HepG2 (cell line): ENCODE measurements around the gene SPACA4. TPM values are rescaled to one million over a fixed set of nuclear protein-coding genes. Genes with fewer than 3 reads are reported as not detected.

ENCODE experiments used
- ATAC-seq: fragments of 200-7000 bp; cut with Tn5 transposase; 3 replicates; pipeline ENCODE4 v1.9.1; 2020; ENCODE audit warnings: mild to moderate bottlenecking, moderate library complexity
- Bru-seq: library from RNA; stranded (reverse); fragments of 400-500 nt; gene quantifications from one replicate; lab custom pipeline; 2021; lab: Mats Ljungman, UMichigan
- BruChase-seq, 2 experiments: library from RNA; stranded (reverse); fragments of 400-500 nt; gene quantifications; one replicate each; lab custom pipeline; 2021; lab: Mats Ljungman, UMichigan
- BruUV-seq: library from RNA; stranded (reverse); fragments of 400-500 nt; replicated peaks from 2 replicates; lab custom pipeline; 2021; lab: Mats Ljungman, UMichigan
- CTCF ChIA-PET: fragments of 300-600 bp; formaldehyde crosslinking; extraction: SDS; loops from one replicate; lab custom pipeline; 2021; ENCODE audit warnings: low total read pairs, inconsistent platforms, low intra/inter-chr PET ratio; lab: Yijun Ruan, JAX
- POLR2A ChIA-PET: fragments of 350-600 bp; sonication (Branson Sonifier 250); formaldehyde crosslinking; loops from one replicate; lab custom pipeline; 2020; ENCODE audit warnings: antibody characterized with exemption, inconsistent platforms; lab: Yijun Ruan, JAX
- DNase-seq: peaks from one replicate; pipeline ENCODE4 v3.0.0-alpha.2; 2015; ENCODE audit warnings: low spot score
- FAIRE-seq: peaks from 3 replicates; lab custom pipeline; 2011; peaks lifted over from hg19 to GRCh38; lab: Jason Lieb, UNC
- H2AFZ ChIP-seq: one replicate; pipeline ENCODE4 v1.6.1; 2011; ENCODE audit warnings: low read length, inconsistent platforms
- H3K27ac ChIP-seq: fragments of 300-600 bp; 3 replicates; pipeline ENCODE4 v1.8.0; 2011; ENCODE audit warnings: mixed run types, mild to moderate bottlenecking, mixed read lengths, low read length, inconsistent platforms; ENCODE audit not compliant: insufficient read depth; ENCODE audit errors: extremely low read length
- H3K27me3 ChIP-seq, 2 experiments: fragments of 200-600 bp in 1 of 2; 2 replicates in 1 of 2; 3 replicates in 1 of 2; pipeline versions ENCODE4 v1.6.0 to v1.8.0; 2011; ENCODE audit warnings: low read length in 2 of 2, mild to moderate bottlenecking in 2 of 2, moderate library complexity in 2 of 2, inconsistent platforms in 1 of 2; ENCODE audit not compliant: insufficient read depth in 2 of 2, control insufficient read depth in 1 of 2
- H3K36me3 ChIP-seq, 2 experiments: fragments of 200-600 bp in 1 of 2; replicated peaks in 1 of 2; 2 replicates in 1 of 2; 3 replicates in 1 of 2; pipeline versions ENCODE4 v1.5.1 to v1.8.0; 2011; ENCODE audit warnings: low read length in 2 of 2, inconsistent platforms in 1 of 2; ENCODE audit not compliant: insufficient read depth in 2 of 2, control insufficient read depth in 1 of 2
- H3K4me1 ChIP-seq: 2 replicates; pipeline ENCODE4 v1.5.1; 2012; ENCODE audit warnings: low read length, inconsistent platforms; ENCODE audit not compliant: insufficient read depth
- H3K4me2 ChIP-seq: 2 replicates; pipeline ENCODE4 v1.6.0; 2011; ENCODE audit warnings: low read depth, low read length, inconsistent platforms
- H3K4me3 ChIP-seq, 3 experiments: fragments of 200-600 bp in 1 of 3; sonication (generic), shearing (Covaris generic) in 1 of 3; replicated peaks in 1 of 3; 2 replicates each; pipeline ENCODE4 v1.5.1; 2011 to 2016; ENCODE audit warnings: low read length in 3 of 3, inconsistent platforms in 2 of 3, low read depth in 2 of 3, mild to moderate bottlenecking in 2 of 3, control low read depth in 1 of 3, mixed read lengths in 1 of 3; ENCODE audit not compliant: insufficient read depth in 1 of 3
- H3K79me2 ChIP-seq: one replicate; pipeline ENCODE4 v1.6.1; 2011; ENCODE audit warnings: low read length, inconsistent platforms; ENCODE audit not compliant: insufficient read depth
- H3K9ac ChIP-seq: 2 replicates; pipeline ENCODE4 v1.6.0; 2011; ENCODE audit warnings: mild to moderate bottlenecking, low read depth, low read length, inconsistent platforms; ENCODE audit not compliant: insufficient read depth
- H3K9me3 ChIP-seq: 2 replicates; pipeline ENCODE4 v1.5.1; 2012; ENCODE audit warnings: mild to moderate bottlenecking, low read length
- H4K20me1 ChIP-seq: 2 replicates; pipeline ENCODE4 v1.6.0; 2011; ENCODE audit warnings: inconsistent platforms, mild to moderate bottlenecking, low read length, moderate library complexity; ENCODE audit not compliant: insufficient read depth
- AGO2 ChIP-seq: fragments of 200-400 bp; formaldehyde crosslinking; optimal IDR thresholded peaks from 2 replicates; pipeline ENCODE3; 2017; ENCODE audit warnings: mild to moderate bottlenecking, low read depth, low read length, moderate library complexity
- ATF3 ChIP-seq: sonication (generic); formaldehyde crosslinking; IDR thresholded peaks from 2 replicates; pipeline ENCODE4 v1.4.0; 2020; ENCODE audit warnings: missing genetic modification reagents
- ATF7 ChIP-seq, 2 experiments: fragments of 450-650 bp in 1 of 2; sonication (generic) in 1 of 2; formaldehyde crosslinking in 1 of 2; IDR thresholded peaks; 2 replicates each; pipeline versions ENCODE4 v1.4.0 to v1.6.1; 2016 to 2020; ENCODE audit warnings: antibody characterized with exemption in 1 of 2, mild to moderate bottlenecking in 1 of 2, missing genetic modification reagents in 1 of 2
- DPF2 ChIP-seq: sonication (generic); formaldehyde crosslinking; IDR thresholded peaks from 2 replicates; pipeline ENCODE4 v1.4.0; 2020; ENCODE audit warnings: mild to moderate bottlenecking, low read depth, missing genetic modification reagents, borderline replicate concordance
- FOXA1 ChIP-seq, 2 experiments: fragments of 450-650 bp in 1 of 2; sonication (generic) in 1 of 2; formaldehyde crosslinking in 1 of 2; IDR thresholded peaks; 2 replicates each; pipeline versions ENCODE4 v1.4.0 to v1.6.1; 2016 to 2020; ENCODE audit warnings: missing genetic modification reagents in 1 of 2
- GABPB1 ChIP-seq: IDR thresholded peaks from 2 replicates; pipeline ENCODE4 v1.6.1; 2016; ENCODE audit warnings: mild to moderate bottlenecking, missing genetic modification reagents, moderate library complexity, missing compliant biosample characterization
- MTA1 ChIP-seq: sonication (generic); formaldehyde crosslinking; IDR thresholded peaks from 2 replicates; pipeline ENCODE4 v1.4.0; 2020; ENCODE audit warnings: missing genetic modification reagents, mild to moderate bottlenecking, borderline replicate concordance
- MYNN ChIP-seq: sonication (generic); formaldehyde crosslinking; IDR thresholded peaks from 2 replicates; pipeline ENCODE4 v1.4.0; 2020; ENCODE audit warnings: mild to moderate bottlenecking, low read depth, missing genetic modification reagents
- PHF21A ChIP-seq: sonication (generic); formaldehyde crosslinking; IDR thresholded peaks from 2 replicates; pipeline ENCODE4 v1.5.0; 2020; ENCODE audit warnings: mild to moderate bottlenecking, missing genetic modification reagents
- RAD21 ChIP-seq: fragments of 450-650 bp; formaldehyde crosslinking; IDR thresholded peaks from 2 replicates; pipeline ENCODE4 v1.5.0; 2020; ENCODE audit warnings: mild to moderate bottlenecking
- SIN3B ChIP-seq: fragments of 150-350 bp; IDR thresholded peaks from 2 replicates; pipeline ENCODE4 v1.6.1; 2014; ENCODE audit warnings: low read length
- ZNF253 ChIP-seq: sonication (generic); formaldehyde crosslinking; IDR thresholded peaks from 2 replicates; pipeline ENCODE4 v1.8.0; 2022; ENCODE audit warnings: mild to moderate bottlenecking, missing genetic modification reagents, borderline replicate concordance
- ZNF326 ChIP-seq: sonication (generic); formaldehyde crosslinking; IDR thresholded peaks from 2 replicates; pipeline ENCODE4 v1.4.0; 2020; ENCODE audit warnings: missing genetic modification reagents, borderline replicate concordance
- ZNF562 ChIP-seq: sonication (generic); formaldehyde crosslinking; IDR thresholded peaks from 2 replicates; pipeline ENCODE4 v1.8.0; 2022; ENCODE audit warnings: missing genetic modification reagents, borderline replicate concordance
- ZNF563 ChIP-seq: sonication (generic); formaldehyde crosslinking; IDR thresholded peaks from 2 replicates; pipeline ENCODE4 v1.8.0; 2022; ENCODE audit warnings: mild to moderate bottlenecking, moderate library complexity, missing genetic modification reagents
- WGBS: methylation state at CpG from one replicate; pipeline ENCODE4 v1.1.6; 2017; ENCODE audit warnings: low lambda C conversion rate; 5-methylcytosine and 5-hydroxymethylcytosine counted together
- in situ Hi-C: cut with HindIII; loops from 2 replicates; pipeline ENCODE4 v1.10.0; 2017; ENCODE audit warnings: low pct_unique_long_range_greater_than_20kb; ENCODE audit not compliant: extremely low pct_ligation_motif_present
- intact Hi-C: fragments of 100-400 bp; cut with micrococcal nuclease; formaldehyde crosslinking; loops from one replicate; pipeline ENCODE4 v1.10.0; 2022; ENCODE audit not compliant: unreplicated experiment
- long read RNA-seq, 2 experiments: library from RNA in 1 of 2; library from polyadenylated mRNA in 1 of 2; stranded (forward) in 1 of 2; unstranded in 1 of 2; transcript quantifications; one replicate each; pipeline ENCODE4 v2.0.0, GENCODE V29; 2019 to 2022
- polyA minus RNA-seq, 3 experiments: library from RNA; depleted of rRNA, polyadenylated mRNA; stranded (reverse); fragments of >200 nt; gene quantifications; 2 replicates each; pipeline ENCODE4 v1.2.3, GENCODE V29; 2011; ENCODE audit warnings: low replicate concordance in 1 of 3
- polyA plus RNA-seq, 8 experiments: library from polyadenylated mRNA; depleted of rRNA in 3 of 8; stranded (reverse) in 7 of 8; unstranded in 1 of 8; fragments of >200 nt; fragmentation: Illumina TruSeq in 4 of 8; extraction: Trizol in 4 of 8; gene quantifications; 2 replicates each; pipeline versions ENCODE4 v1.2.1 to v1.2.3, GENCODE V29; 2011 to 2016; ENCODE audit warnings: low read depth in 4 of 8, missing spikeins in 1 of 8, mixed read lengths in 1 of 8; ENCODE audit not compliant: insufficient read depth in 1 of 8
- total RNA-seq, 5 experiments: library from RNA; depleted of rRNA; stranded (reverse); fragments of >200 nt; fragmentation: Illumina TruSeq; extraction: Trizol; gene quantifications; 2 replicates each; pipeline ENCODE4 v1.2.3, GENCODE V29; 2016; ENCODE audit warnings: low read depth in 1 of 5
- TF ChIP-seq, protein P1 (sequence below): sonication (generic); formaldehyde crosslinking; IDR thresholded peaks from 2 replicates; pipeline ENCODE4 v1.4.0; 2020; ENCODE audit warnings: missing genetic modification reagents

The SPACA4 gene
- total RNA-seq (2016; rRNA removed; fragmentation: Illumina TruSeq; extraction: Trizol) (not detected in 2 replicates), polyA plus RNA-seq (2011; rRNA removed) (not detected in 2 replicates), polyA minus RNA-seq (2011; rRNA and poly(A)+ RNA removed; ENCODE audit: low replicate concordance) (not detected in 2 replicates), Bru-seq, nascent RNA (not detected), BruChase-seq, experiment 1, labeled RNA remaining after a 6-hour chase (not detected), BruChase-seq, experiment 2, labeled RNA remaining after a 2-hour chase (not detected)
- total RNA-seq (2016; cell fraction: cytosol; rRNA removed; fragmentation: Illumina TruSeq; extraction: Trizol; ENCODE audit: low read depth): not detected in 2 replicates
- not detected in 2 replicates for total RNA-seq (2016; cell fraction: insoluble cytoplasmic fraction; rRNA removed; fragmentation: Illumina TruSeq; extraction: Trizol)
- not detected in 2 replicates for total RNA-seq (2016; cell fraction: membrane; rRNA removed; fragmentation: Illumina TruSeq; extraction: Trizol)
- total RNA-seq (2016; cell fraction: nucleus; rRNA removed; fragmentation: Illumina TruSeq; extraction: Trizol): not detected in 2 replicates
- polyA plus RNA-seq (2011; cell fraction: cytosol; rRNA removed): not detected in 2 replicates
- not detected in 2 replicates for polyA plus RNA-seq (2011; cell fraction: nucleus; rRNA removed)
- not detected in 2 replicates for polyA plus RNA-seq (2012)
- not detected in 2 replicates for polyA plus RNA-seq (2016; cell fraction: cytosol; fragmentation: Illumina TruSeq; extraction: Trizol; ENCODE audit: low read depth)
- polyA plus RNA-seq (2016; cell fraction: insoluble cytoplasmic fraction; fragmentation: Illumina TruSeq; extraction: Trizol; ENCODE audit: low read depth): not detected in 2 replicates
- polyA plus RNA-seq (2016; cell fraction: membrane; fragmentation: Illumina TruSeq; extraction: Trizol; ENCODE audit: low read depth): not detected in 2 replicates
- not detected in 2 replicates for polyA plus RNA-seq (2016; cell fraction: nucleus; fragmentation: Illumina TruSeq; extraction: Trizol; ENCODE audit: insufficient read depth, low read depth)
- polyA minus RNA-seq (2011; cell fraction: cytosol; rRNA and poly(A)+ RNA removed): not detected in 2 replicates
- polyA minus RNA-seq (2011; cell fraction: nucleus; rRNA and poly(A)+ RNA removed): not detected in 2 replicates
- long read RNA-seq, experiment 1: 0 reads
- long read RNA-seq, experiment 2: 0 reads

DNA sequence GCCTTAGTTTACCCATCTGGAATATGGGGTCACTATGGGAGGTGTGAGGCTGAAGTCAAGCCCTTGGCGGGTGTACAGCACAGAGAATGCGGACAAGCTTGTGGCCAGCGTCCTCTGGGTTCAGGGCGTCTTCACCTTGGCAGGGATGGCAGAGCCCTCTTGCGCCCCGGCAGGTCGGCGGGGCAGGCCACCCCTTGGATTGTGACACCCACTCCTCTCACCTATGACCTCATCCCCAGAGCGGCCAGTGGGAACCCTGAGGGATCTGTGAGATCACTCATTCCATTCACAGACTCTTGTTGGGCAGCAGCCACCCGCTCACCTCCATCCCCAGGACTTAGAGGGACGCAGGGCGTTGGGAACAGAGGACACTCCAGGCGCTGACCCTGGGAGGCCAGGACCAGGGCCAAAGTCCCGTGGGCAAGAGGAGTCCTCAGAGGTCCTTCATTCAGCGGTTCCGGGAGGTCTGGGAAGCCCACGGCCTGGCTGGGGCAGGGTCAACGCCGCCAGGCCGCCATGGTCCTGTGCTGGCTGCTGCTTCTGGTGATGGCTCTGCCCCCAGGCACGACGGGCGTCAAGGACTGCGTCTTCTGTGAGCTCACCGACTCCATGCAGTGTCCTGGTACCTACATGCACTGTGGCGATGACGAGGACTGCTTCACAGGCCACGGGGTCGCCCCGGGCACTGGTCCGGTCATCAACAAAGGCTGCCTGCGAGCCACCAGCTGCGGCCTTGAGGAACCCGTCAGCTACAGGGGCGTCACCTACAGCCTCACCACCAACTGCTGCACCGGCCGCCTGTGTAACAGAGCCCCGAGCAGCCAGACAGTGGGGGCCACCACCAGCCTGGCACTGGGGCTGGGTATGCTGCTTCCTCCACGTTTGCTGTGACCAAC, at the start of gene SPACA4:
Gene SPACA4, plus strand, starts transcription at position 280 of the 896 bp plus-strand sequence. Its CDS starts 237 bp downstream, at position 517.
- Histone ChIP-seq H2AFZ (no peak within 1 kb of the TSS), H3K9me3 (no peaks in the 10 kb centered on the region), H3K36me3 (no peaks in the 10 kb centered on the region), H3K27me3 (no peaks in the 10 kb centered on the region; a peak in 1 of 5 replicates), H3K27ac (no peak within 1 kb of the TSS), H4K20me1 (no peaks in the 10 kb centered on the region), H3K4me1 (peaks cover 21% of the 10 kb centered on the region), H3K4me2 (no peak within 1 kb of the TSS), H3K79me2 (no peaks in the 10 kb centered on the region), H3K9ac (no peak within 1 kb of the TSS), H3K4me3 (peak within 1 kb of the TSS in 1 of 3 experiments; percentile 8; a peak in 1 of 6 replicates)
- no TSS peak for BruUV-seq
- ChIA-PET POLR2A (interaction anchor here (1.2 to 2.2 kb wide), 2 partner anchors 12 kb away, joined by 5 to 13 read pairs; partner anchors contain the start of genes RPL18 and SPHK2), CTCF (no interaction called here)
- FAIRE-seq (no peak), DNase-seq (no peak), ATAC-seq (peak; percentile 15)
- in situ Hi-C loops (no loop called here), intact Hi-C loops (no loop called here)
- 45% methylated on average over 8 of the region's 39 CpGs for WGBS
- TF ChIP-seq FOXA1 (IDR thresholded peaks at IDR 0.05) (no peak), FOXA1 (CRISPR knock-in tag; IDR thresholded peaks at IDR 0.05) (0 out of 2 replicates have a peak, but pooled peaks have one; percentile 13), ZNF253 (CRISPR knock-in tag) (no peak), DPF2 (no peak), ATF3 (CRISPR knock-in tag) (no peak), AGO2 (peak; percentile 57), ZNF563 (CRISPR knock-in tag) (no peak), ZNF326 (no peak), ZNF562 (CRISPR knock-in tag) (no peak), ATF7 (IDR thresholded peaks at IDR 0.05) (0 out of 2 replicates have a peak, but pooled peaks have one; percentile 43), ATF7 (CRISPR knock-in tag; IDR thresholded peaks at IDR 0.05) (no peak), PHF21A (CRISPR knock-in tag) (no peak), RAD21 (CRISPR knock-in tag) (no peak), MYNN (CRISPR knock-in tag) (no peak), MTA1 (0 out of 2 replicates have a peak, but pooled peaks have one; percentile 31), SIN3B (no peak), GABPB1 (CRISPR knock-in tag) (peak; percentile 12; the same call in 1 of the 2 replicates)
- TF ChIP-seq, protein P1, sequence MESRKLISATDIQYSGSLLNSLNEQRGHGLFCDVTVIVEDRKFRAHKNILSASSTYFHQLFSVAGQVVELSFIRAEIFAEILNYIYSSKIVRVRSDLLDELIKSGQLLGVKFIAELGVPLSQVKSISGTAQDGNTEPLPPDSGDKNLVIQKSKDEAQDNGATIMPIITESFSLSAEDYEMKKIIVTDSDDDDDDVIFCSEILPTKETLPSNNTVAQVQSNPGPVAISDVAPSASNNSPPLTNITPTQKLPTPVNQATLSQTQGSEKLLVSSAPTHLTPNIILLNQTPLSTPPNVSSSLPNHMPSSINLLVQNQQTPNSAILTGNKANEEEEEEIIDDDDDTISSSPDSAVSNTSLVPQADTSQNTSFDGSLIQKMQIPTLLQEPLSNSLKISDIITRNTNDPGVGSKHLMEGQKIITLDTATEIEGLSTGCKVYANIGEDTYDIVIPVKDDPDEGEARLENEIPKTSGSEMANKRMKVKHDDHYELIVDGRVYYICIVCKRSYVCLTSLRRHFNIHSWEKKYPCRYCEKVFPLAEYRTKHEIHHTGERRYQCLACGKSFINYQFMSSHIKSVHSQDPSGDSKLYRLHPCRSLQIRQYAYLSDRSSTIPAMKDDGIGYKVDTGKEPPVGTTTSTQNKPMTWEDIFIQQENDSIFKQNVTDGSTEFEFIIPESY (CRISPR knock-in tag): peak; percentile 74; the same call in 1 of the 2 replicates
